Raji (cell line): ENCODE results near the gene ZNF79.
A peak's percentile ranks its signal among the peaks of the same experiment; 100 is the strongest.

Source experiments
- POLR2A ChIP-seq: IDR thresholded peaks from 2 replicates; pipeline ENCODE4 v1.6.1; 2011; ENCODE audit warnings: low read depth, low read length, control low read depth; ENCODE audit not compliant: insufficient read depth

ZNF79 gene

DNA sequence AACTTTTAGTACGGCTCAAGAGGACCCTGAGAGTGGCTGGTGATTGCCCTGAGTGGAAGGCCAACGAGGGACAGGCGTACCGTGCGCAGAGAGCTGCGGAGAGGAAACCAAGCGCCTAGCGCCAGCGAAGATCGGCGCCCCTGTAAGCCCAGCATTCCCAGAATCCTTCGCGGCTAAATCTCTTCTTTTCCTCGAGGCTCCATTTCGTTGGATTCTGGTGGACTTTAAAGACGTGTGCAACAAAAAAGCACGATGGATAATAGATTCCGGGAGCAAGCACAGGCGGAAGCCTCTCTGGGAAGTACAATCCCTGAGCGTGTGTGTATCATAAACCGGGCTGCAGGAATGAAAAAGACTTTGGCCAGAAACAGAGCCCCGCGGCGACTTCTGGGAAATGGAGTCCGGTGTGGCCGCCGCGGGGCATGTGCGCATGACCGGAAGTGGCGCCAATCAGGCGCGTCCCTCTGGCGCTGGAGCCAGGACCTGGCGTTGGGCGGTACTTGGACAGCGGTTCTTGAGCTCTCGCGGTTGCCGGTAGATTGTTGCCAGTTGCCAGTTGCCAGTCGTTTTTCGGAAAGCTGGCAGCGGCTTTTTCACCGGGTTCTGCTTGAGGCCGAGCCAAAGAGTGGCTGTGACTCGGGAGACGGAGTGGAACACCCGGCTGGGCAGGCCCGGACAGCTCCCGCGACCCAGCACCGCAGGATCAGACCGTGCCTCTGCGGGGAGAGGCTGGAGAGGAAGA is at the start of gene ZNF79:
TSS of gene ZNF79 (plus strand) at position 449 of the 742 bp plus-strand sequence. CDS start 406 bp downstream, outside the sequence.
- TF ChIP-seq POLR2A, result peak; percentile 74; the same call in 1 of the 2 replicates

GRCh38 chr9:127380479-127380878 is 43.7 kb upstream of the ZNF79 start:
- TF ChIP-seq POLR2A, result no peak

DNA sequence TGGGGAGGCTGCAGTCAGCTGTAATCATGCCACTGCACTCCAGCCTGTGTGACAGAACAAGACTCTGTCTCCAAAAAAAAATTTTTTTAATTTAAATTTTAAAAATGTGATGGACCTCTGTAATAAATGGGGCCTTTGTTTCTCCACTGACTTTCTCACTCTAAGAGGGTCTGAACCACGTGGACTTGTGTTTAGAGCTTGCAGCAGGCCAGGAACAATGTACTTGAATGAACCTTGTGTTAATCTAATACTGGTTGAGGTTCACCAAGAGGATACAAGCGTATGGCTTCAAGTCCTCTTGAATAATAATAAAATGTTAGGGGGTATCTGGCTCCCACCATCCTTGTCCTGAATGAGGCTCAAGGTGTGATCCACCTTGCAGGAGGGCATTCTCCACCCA is 41.6 kb upstream of the ZNF79 start:
- TF ChIP-seq POLR2A, result no peak

DNA sequence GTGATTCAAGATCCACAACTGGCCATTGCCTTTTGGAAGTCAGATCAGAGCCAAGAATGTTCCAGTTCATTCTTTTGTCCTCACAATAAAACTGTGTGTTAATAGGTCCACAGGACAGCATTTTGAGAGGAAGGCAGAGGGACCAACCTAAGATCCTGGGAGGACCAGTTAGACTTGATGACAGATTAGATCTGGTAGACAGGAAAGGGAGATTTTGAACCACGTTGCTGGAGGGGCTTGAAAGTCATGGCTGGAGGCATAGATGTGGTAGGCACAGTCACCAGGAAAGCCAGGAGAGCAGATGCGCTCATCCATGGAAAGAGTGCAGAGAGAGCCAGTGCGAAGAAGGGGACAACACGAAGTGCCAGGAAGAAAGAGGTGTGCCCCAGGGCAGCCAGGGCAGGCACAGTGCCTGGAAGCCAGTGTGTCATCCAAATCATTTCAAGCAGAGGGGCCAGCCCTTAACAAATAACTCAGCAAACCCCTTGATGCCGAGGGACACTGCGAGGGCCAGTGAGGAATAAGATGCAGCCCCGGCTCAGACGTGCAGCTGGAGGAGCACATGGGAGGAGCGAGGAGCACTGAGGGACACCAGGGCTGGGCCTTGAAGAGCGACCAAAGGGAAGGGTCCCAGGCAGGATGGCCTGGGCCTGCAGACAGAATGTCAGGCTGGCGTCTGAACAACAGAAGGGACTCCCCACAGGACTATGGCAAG is 40.0 kb upstream of the ZNF79 start:
- TF ChIP-seq POLR2A, result no peak

DNA sequence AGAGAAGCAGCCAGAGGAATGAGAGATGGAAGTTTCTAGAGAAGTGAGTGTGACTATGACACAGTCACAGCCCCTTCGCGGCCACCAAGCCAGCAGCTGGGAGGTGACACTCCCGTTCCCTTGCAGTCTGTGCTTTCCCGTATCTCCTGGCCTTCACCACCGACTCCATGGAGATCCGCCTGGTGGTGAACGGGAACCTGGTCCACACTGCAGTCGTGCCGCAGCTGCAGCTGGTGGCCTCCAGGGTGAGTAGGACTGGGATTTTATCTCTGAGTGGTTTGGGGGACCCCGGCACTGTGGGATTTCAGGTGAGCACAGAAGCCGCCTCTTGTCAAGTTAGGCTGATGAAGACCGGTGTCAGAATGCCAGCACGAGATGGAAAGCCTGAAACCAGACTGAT is 39.3 kb upstream of the ZNF79 start:
- TF ChIP-seq POLR2A, result no peak

DNA sequence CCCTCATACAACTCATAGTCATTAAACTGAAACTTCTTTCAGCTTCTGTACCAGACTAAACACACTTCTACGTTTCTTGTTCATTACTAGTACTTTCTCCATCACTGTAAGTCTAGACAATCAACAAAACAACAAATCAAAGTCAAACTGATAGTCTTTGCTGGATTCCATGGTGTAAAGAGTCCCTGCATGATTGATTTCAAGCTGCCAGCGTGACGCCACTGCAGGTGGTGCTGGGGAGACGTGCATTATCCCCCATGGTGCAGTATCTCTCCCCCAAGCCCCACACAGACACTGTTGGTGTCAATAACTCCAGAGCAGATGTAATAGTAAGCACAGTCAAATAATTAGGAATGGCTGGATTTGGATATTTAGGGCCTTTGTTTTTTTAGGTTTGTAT is 37.9 kb upstream of the ZNF79 start:
- no peak for TF ChIP-seq POLR2A

DNA sequence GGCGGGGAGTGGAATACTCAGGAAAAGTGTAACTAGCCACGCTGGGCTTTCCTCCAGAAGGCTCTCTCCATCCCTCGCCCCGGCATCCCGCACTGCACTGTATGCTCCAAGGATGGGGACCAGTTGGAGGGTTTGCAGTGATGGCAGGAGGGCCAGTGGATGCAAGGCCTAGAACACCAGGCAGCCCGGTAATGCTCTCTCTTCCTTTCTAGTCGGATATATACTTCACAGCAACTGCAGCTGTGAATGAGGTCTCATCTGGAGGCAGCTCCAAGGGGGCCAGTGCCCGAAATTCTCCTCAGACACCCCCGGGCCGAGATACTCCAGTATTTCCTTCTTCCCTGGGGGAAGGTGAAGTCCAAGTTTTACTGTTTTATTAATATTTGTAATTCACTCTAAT is 37.2 kb upstream of the ZNF79 start:
- no peak for TF ChIP-seq POLR2A

DNA sequence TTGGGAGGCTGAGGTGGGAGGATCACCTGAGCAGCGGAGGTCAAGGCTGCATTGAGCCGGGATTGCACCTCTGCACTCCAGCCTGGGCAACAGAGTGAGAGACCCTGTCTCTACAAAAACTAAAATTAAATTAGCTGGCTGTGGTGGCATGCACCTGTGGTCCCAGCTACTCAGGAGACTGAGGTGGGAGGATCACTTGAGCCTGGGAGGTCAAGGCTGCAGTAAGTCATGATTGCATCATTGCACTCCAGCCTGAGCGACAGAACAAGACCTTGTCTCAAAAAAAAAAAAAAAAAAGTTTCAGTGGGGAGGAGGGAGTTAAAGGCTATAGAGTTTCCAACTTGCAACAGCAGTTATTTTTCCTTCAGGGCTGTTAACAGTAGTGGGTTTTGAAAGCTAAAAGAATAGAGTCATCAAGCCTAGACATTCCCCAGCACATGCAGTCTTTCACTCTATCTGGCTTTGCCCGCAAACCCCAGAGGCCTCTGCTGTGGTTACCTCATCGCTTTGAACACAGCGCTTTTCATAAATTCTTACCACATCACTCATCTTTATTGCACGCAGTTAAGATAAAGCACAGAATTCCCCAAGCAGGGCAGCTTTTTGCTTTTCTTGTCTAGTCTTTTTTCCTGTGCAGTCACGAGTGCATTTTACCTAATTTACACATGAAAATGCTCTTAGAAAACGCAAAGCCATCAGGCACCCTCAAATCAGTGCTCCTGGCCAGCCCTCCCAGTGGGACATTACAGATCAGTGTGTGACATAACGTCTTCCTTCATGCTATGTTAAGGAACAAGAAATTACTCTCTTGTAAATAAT is 35.9 kb upstream of the ZNF79 start:
- no peak for TF ChIP-seq POLR2A

DNA sequence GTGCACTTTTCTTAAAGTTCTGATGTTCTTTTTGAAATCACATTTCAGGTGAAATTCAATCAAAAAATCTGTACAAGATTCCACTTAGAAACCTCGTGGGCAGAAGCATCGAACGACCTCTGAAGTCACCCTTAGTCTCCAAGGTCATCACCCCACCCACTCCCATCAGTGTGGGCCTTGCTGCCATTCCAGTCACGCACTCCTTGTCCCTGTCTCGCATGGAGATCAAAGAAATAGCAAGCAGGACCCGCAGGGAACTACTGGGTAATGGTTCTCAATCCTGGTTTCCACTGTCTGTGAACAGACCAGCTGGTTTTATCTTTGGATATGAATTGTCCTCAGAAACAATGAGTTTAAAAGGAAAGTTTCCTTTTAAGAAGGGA is 35.3 kb upstream of the ZNF79 start:
- TF ChIP-seq POLR2A, result no peak

GRCh38 chr9:127389381-127390247 is 34.6 kb upstream of the ZNF79 start:
- TF ChIP-seq POLR2A, result no peak

DNA sequence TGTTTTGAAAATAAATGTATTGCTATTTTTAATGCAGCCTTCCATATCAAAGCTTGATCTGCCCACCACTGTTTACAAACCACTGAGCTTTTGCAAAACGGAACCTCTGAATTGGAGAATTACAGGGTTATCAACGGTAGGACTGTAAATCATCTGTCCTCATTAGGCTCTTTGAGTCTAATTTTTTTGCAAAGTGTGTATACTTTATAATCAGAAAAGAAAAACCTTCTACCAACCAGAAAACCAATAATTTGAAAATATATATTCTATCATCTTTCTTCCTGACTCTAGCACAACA is 34.0 kb upstream of the ZNF79 start:
- no peak for TF ChIP-seq POLR2A

DNA sequence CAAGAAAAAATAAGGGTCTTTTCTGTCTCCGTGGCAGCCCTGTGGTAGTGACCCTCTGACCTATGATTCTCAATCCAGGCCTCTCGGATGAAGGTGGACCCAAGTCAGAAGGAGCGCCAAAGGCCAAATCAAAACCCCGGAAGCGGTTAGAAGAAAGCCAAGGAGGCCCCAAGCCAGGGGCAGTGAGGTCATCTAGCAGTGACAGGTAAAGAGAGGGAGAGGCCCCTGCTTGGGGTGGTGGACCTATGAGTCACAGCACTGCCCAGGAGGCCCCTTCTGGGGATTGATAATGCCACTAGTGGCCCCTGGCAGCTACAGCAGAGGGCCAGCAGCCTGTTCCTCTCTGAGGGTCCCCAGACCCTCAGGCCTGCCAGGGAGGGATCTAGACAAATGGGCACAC is 33.6 kb upstream of the ZNF79 start:
- no peak for TF ChIP-seq POLR2A

GRCh38 chr9:127392166-127392565 is 32.0 kb upstream of the ZNF79 start:
- no peak for TF ChIP-seq POLR2A

- TF ChIP-seq POLR2A, result no peak
These were observed 31.2 kb upstream of the ZNF79 start for GRCh38 chr9:127392976-127393375.

DNA sequence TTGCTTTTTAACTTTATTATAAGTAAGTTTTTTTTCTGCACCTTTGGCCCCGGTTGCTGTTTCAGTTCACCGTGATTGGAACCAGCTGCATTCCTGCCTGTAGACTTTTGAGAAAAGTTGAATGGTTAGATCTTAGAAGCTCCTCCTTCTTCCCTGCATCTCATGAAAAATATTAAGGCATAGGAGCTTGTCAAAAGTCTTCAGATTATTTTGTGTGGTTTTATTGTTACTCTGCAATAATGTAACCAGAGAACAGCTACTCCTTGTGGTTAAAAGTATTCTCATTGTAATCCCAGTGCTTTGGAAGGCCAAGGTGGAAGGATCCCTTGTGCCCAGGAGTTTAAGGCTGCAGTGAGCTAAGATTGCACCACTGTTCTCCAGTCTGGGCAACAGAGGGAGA is 30.5 kb upstream of the ZNF79 start:
- TF ChIP-seq POLR2A, result no peak
